HepG2 (cell line): ENCODE data around the gene SPRTN. TPM values are rescaled to one million over a fixed set of nuclear protein-coding genes. Genes with fewer than 3 reads are reported as not detected.

Source experiments
- ATAC-seq: fragments of 200-7000 bp; cut with Tn5 transposase; 3 replicates; pipeline ENCODE4 v1.9.1; 2020; ENCODE audit warnings: mild to moderate bottlenecking, moderate library complexity
- BruUV-seq: library from RNA; stranded (reverse); fragments of 400-500 nt; replicated peaks from 2 replicates; lab custom pipeline; 2021; lab: Mats Ljungman, UMichigan
- CTCF ChIA-PET: fragments of 300-600 bp; formaldehyde crosslinking; extraction: SDS; loops from one replicate; lab custom pipeline; 2021; ENCODE audit warnings: low total read pairs, inconsistent platforms, low intra/inter-chr PET ratio; lab: Yijun Ruan, JAX
- POLR2A ChIA-PET: fragments of 350-600 bp; sonication (Branson Sonifier 250); formaldehyde crosslinking; loops from one replicate; lab custom pipeline; 2020; ENCODE audit warnings: antibody characterized with exemption, inconsistent platforms; lab: Yijun Ruan, JAX
- DNase-seq: peaks from one replicate; pipeline ENCODE4 v3.0.0-alpha.2; 2015; ENCODE audit warnings: low spot score
- FAIRE-seq: peaks from 3 replicates; lab custom pipeline; 2011; peaks lifted over from hg19 to GRCh38; lab: Jason Lieb, UNC
- H2AFZ ChIP-seq: one replicate; pipeline ENCODE4 v1.6.1; 2011; ENCODE audit warnings: low read length, inconsistent platforms
- H3K27ac ChIP-seq: fragments of 300-600 bp; 3 replicates; pipeline ENCODE4 v1.8.0; 2011; ENCODE audit warnings: mixed run types, mild to moderate bottlenecking, mixed read lengths, low read length, inconsistent platforms; ENCODE audit not compliant: insufficient read depth; ENCODE audit errors: extremely low read length
- H3K27me3 ChIP-seq, 2 experiments: fragments of 200-600 bp in 1 of 2; 2 replicates in 1 of 2; 3 replicates in 1 of 2; pipeline versions ENCODE4 v1.6.0 to v1.8.0; 2011; ENCODE audit warnings: low read length in 2 of 2, mild to moderate bottlenecking in 2 of 2, moderate library complexity in 2 of 2, inconsistent platforms in 1 of 2; ENCODE audit not compliant: insufficient read depth in 2 of 2, control insufficient read depth in 1 of 2
- H3K36me3 ChIP-seq, 2 experiments: fragments of 200-600 bp in 1 of 2; replicated peaks in 1 of 2; 2 replicates in 1 of 2; 3 replicates in 1 of 2; pipeline versions ENCODE4 v1.5.1 to v1.8.0; 2011; ENCODE audit warnings: low read length in 2 of 2, inconsistent platforms in 1 of 2; ENCODE audit not compliant: insufficient read depth in 2 of 2, control insufficient read depth in 1 of 2
- H3K4me1 ChIP-seq: 2 replicates; pipeline ENCODE4 v1.5.1; 2012; ENCODE audit warnings: low read length, inconsistent platforms; ENCODE audit not compliant: insufficient read depth
- H3K4me2 ChIP-seq: 2 replicates; pipeline ENCODE4 v1.6.0; 2011; ENCODE audit warnings: low read depth, low read length, inconsistent platforms
- H3K4me3 ChIP-seq, 3 experiments: fragments of 200-600 bp in 1 of 3; sonication (generic), shearing (Covaris generic) in 1 of 3; replicated peaks in 1 of 3; 2 replicates each; pipeline ENCODE4 v1.5.1; 2011 to 2016; ENCODE audit warnings: low read length in 3 of 3, inconsistent platforms in 2 of 3, low read depth in 2 of 3, mild to moderate bottlenecking in 2 of 3, control low read depth in 1 of 3, mixed read lengths in 1 of 3; ENCODE audit not compliant: insufficient read depth in 1 of 3
- H3K79me2 ChIP-seq: one replicate; pipeline ENCODE4 v1.6.1; 2011; ENCODE audit warnings: low read length, inconsistent platforms; ENCODE audit not compliant: insufficient read depth
- H3K9ac ChIP-seq: 2 replicates; pipeline ENCODE4 v1.6.0; 2011; ENCODE audit warnings: mild to moderate bottlenecking, low read depth, low read length, inconsistent platforms; ENCODE audit not compliant: insufficient read depth
- H3K9me3 ChIP-seq: 2 replicates; pipeline ENCODE4 v1.5.1; 2012; ENCODE audit warnings: mild to moderate bottlenecking, low read length
- H4K20me1 ChIP-seq: 2 replicates; pipeline ENCODE4 v1.6.0; 2011; ENCODE audit warnings: inconsistent platforms, mild to moderate bottlenecking, low read length, moderate library complexity; ENCODE audit not compliant: insufficient read depth
- ARNT ChIP-seq: fragments of 450-650 bp; IDR thresholded peaks from 2 replicates; pipeline ENCODE4 v1.6.1; 2017
- HOXA9 ChIP-seq: sonication (generic); formaldehyde crosslinking; IDR thresholded peaks from 2 replicates; pipeline ENCODE4 v1.8.1; 2022; ENCODE audit warnings: missing genetic modification reagents, mild to moderate bottlenecking, moderate library complexity, borderline replicate concordance
- ISX ChIP-seq: sonication (generic); formaldehyde crosslinking; conservative IDR thresholded peaks from 2 replicates; pipeline ENCODE4 v1.5.0; 2020; ENCODE audit warnings: missing genetic modification reagents
- JUND ChIP-seq: sonication (generic); formaldehyde crosslinking; IDR thresholded peaks from 2 replicates; pipeline ENCODE4 v1.8.0; 2022; ENCODE audit warnings: mild to moderate bottlenecking, missing genetic modification reagents
- SMC3 ChIP-seq: IDR thresholded peaks from 2 replicates; pipeline ENCODE4 v1.6.1; 2011; ENCODE audit warnings: low read length, improper control_type of control experiment
- TBP ChIP-seq: sonication (generic); formaldehyde crosslinking; IDR thresholded peaks from 2 replicates; pipeline ENCODE4 v1.5.0; 2020; ENCODE audit warnings: missing genetic modification reagents
- TCF7 ChIP-seq: sonication (generic); IDR thresholded peaks from 2 replicates; pipeline ENCODE4 v1.6.1; 2016; ENCODE audit warnings: antibody characterized with exemption, low read depth
- ZKSCAN1 ChIP-seq: fragments of 150-350 bp; IDR thresholded peaks from 2 replicates; pipeline ENCODE4 v1.6.1; 2014; ENCODE audit warnings: low read length
- ZNF20 ChIP-seq: sonication (generic); formaldehyde crosslinking; IDR thresholded peaks from 2 replicates; pipeline ENCODE4 v1.4.0; 2020; ENCODE audit warnings: mild to moderate bottlenecking, moderate library complexity, missing genetic modification reagents
- ZNF343 ChIP-seq: sonication (generic); formaldehyde crosslinking; IDR thresholded peaks from 2 replicates; pipeline ENCODE4 v1.4.0; 2020; ENCODE audit warnings: mild to moderate bottlenecking, missing genetic modification reagents
- ZNF75D ChIP-seq: sonication (generic); formaldehyde crosslinking; IDR thresholded peaks from 2 replicates; pipeline ENCODE4 v1.8.1; 2023; ENCODE audit warnings: missing genetic modification reagents, mild to moderate bottlenecking, borderline replicate concordance
- WGBS: methylation state at CpG from one replicate; pipeline ENCODE4 v1.1.6; 2017; ENCODE audit warnings: low lambda C conversion rate; 5-methylcytosine and 5-hydroxymethylcytosine counted together
- in situ Hi-C: cut with HindIII; loops from 2 replicates; pipeline ENCODE4 v1.10.0; 2017; ENCODE audit warnings: low pct_unique_long_range_greater_than_20kb; ENCODE audit not compliant: extremely low pct_ligation_motif_present
- intact Hi-C: fragments of 100-400 bp; cut with micrococcal nuclease; formaldehyde crosslinking; loops from one replicate; pipeline ENCODE4 v1.10.0; 2022; ENCODE audit not compliant: unreplicated experiment
- polyA plus RNA-seq, 8 experiments: library from polyadenylated mRNA; depleted of rRNA in 3 of 8; stranded (reverse) in 7 of 8; unstranded in 1 of 8; fragments of >200 nt; fragmentation: Illumina TruSeq in 4 of 8; extraction: Trizol in 4 of 8; gene quantifications; 2 replicates each; pipeline versions ENCODE4 v1.2.1 to v1.2.3, GENCODE V29; 2011 to 2016; ENCODE audit warnings: low read depth in 4 of 8, missing spikeins in 1 of 8, mixed read lengths in 1 of 8; ENCODE audit not compliant: insufficient read depth in 1 of 8
- total RNA-seq, 5 experiments: library from RNA; depleted of rRNA; stranded (reverse); fragments of >200 nt; fragmentation: Illumina TruSeq; extraction: Trizol; gene quantifications; 2 replicates each; pipeline ENCODE4 v1.2.3, GENCODE V29; 2016; ENCODE audit warnings: low read depth in 1 of 5
- TF ChIP-seq, protein P1 (sequence below): sonication (generic); formaldehyde crosslinking; conservative IDR thresholded peaks from 2 replicates; pipeline ENCODE4 v1.4.0; 2020; ENCODE audit warnings: missing genetic modification reagents
- TF ChIP-seq, protein P2 (sequence below): sonication (generic); formaldehyde crosslinking; IDR thresholded peaks from 2 replicates; pipeline ENCODE4 v1.9.0; 2021; ENCODE audit warnings: missing genetic modification reagents, borderline replicate concordance

Gene SPRTN
- total and polyA plus RNA-seq, 2 of the 13 experiments (the other 11 are each of a cell fraction or from before 2014, with no cell fraction given): 4.2 to 15.2 TPM

DNA sequence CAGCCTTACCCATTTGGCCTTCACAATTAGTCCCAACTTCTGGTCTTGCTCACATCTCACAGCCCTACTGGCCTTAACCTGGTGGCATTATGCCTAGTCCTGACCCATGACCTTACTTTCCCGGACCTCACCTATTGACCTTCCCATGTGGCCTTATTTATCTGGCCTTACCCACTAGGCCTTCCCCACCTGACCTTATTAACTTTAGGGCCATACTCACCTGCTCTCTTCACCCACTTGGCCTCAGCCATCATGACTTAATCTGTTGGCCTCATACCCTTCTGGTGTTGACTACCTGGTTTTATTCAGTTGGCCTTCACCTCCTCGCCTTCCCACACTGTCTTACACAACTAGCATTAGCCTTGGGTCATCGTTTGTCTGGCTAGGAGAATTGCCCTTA, 36.1 kb upstream of the SPRTN start:
- no peaks in the 10 kb centered on the region for H3K9me3 ChIP-seq
- no peak overlapping the region for H3K27ac ChIP-seq
- 29% methylated on average over 3 of the region's 3 CpGs for WGBS
- no peaks in the 10 kb centered on the region; a peak in 1 of 5 replicates for H3K27me3 ChIP-seq
- no peak for DNase-seq
- BruUV-seq: no TSS peak
- TF ChIP-seq SMC3 (no peak), ZNF75D (CRISPR knock-in tag) (no peak), ZKSCAN1 (no peak), ISX (CRISPR knock-in tag) (no peak), ARNT (no peak), HOXA9 (no peak), ZNF20 (CRISPR knock-in tag) (no peak), TCF7 (no peak), TBP (CRISPR knock-in tag) (no peak), JUND (CRISPR knock-in tag) (no peak), ZNF343 (CRISPR knock-in tag) (no peak)
- TF ChIP-seq, protein P1, sequence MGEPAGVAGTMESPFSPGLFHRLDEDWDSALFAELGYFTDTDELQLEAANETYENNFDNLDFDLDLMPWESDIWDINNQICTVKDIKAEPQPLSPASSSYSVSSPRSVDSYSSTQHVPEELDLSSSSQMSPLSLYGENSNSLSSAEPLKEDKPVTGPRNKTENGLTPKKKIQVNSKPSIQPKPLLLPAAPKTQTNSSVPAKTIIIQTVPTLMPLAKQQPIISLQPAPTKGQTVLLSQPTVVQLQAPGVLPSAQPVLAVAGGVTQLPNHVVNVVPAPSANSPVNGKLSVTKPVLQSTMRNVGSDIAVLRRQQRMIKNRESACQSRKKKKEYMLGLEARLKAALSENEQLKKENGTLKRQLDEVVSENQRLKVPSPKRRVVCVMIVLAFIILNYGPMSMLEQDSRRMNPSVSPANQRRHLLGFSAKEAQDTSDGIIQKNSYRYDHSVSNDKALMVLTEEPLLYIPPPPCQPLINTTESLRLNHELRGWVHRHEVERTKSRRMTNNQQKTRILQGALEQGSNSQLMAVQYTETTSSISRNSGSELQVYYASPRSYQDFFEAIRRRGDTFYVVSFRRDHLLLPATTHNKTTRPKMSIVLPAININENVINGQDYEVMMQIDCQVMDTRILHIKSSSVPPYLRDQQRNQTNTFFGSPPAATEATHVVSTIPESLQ (CRISPR knock-in tag): no peak
- TF ChIP-seq, protein P2, sequence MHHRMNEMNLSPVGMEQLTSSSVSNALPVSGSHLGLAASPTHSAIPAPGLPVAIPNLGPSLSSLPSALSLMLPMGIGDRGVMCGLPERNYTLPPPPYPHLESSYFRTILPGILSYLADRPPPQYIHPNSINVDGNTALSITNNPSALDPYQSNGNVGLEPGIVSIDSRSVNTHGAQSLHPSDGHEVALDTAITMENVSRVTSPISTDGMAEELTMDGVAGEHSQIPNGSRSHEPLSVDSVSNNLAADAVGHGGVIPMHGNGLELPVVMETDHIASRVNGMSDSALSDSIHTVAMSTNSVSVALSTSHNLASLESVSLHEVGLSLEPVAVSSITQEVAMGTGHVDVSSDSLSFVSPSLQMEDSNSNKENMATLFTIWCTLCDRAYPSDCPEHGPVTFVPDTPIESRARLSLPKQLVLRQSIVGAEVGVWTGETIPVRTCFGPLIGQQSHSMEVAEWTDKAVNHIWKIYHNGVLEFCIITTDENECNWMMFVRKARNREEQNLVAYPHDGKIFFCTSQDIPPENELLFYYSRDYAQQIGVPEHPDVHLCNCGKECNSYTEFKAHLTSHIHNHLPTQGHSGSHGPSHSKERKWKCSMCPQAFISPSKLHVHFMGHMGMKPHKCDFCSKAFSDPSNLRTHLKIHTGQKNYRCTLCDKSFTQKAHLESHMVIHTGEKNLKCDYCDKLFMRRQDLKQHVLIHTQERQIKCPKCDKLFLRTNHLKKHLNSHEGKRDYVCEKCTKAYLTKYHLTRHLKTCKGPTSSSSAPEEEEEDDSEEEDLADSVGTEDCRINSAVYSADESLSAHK (CRISPR knock-in tag): no peak
- TF ChIP-seq, all 625 proteins: peak for 0
- in situ Hi-C loops (no loop called here), intact Hi-C loops (no loop called here)
- Histone ChIP-seq H4K20me1 (no peaks in the 10 kb centered on the region), H3K4me2 (no peak overlapping the region), H3K79me2 (no peaks in the 10 kb centered on the region), H3K36me3 (no peaks in the 10 kb centered on the region), H3K4me3 (no peak overlapping the region), H3K9ac (no peak overlapping the region), H2AFZ (no peak overlapping the region), H3K4me1 (no peaks in the 10 kb centered on the region)
- ChIA-PET POLR2A (no interaction called here), CTCF (no interaction called here)
- FAIRE-seq: no peak
- ATAC-seq: no peak
